Measurements from ENCODE around the gene SYNC.
"Not testable (repeated sequence)": the region's sequence is repeated elsewhere in the genome, so short reads cannot be mapped to it uniquely, and the experiment has no call there.

SYNC gene

GRCh38 chr1:32642292-32642827 is 60.2 kb downstream of the SYNC start:
- not testable (repeated sequence) for DNase-seq (ENCODE audit: low read depth)

GRCh38 chr1:32639489-32640075 is 63.0 kb downstream of the SYNC start:
- no peak for DNase-seq (ENCODE audit: low read depth)

GRCh38 chr1:32636914-32637645 is 65.5 kb downstream of the SYNC start:
- DNase-seq (ENCODE audit: low read depth) = no peak

- DNase-seq (ENCODE audit: low read depth) = no peak
These were observed 66.9 kb downstream of the SYNC start for GRCh38 chr1:32635508-32636277.

- DNase-seq (ENCODE audit: low read depth) = no peak
These were observed 69.7 kb downstream of the SYNC start for GRCh38 chr1:32632829-32633228.

GRCh38 chr1:32630173-32630572 is 72.4 kb downstream of the SYNC start:
- not testable (repeated sequence) for DNase-seq (ENCODE audit: low read depth)
